K562 (cell line): Measurements from ENCODE around the gene SIDT1. TPM values are rescaled to one million over a fixed set of nuclear protein-coding genes. Genes with fewer than 3 reads are reported as not detected.

Experiments
- ATAC-seq: fragments of 200-7000 bp; cut with Tn5 transposase; 3 replicates; pipeline ENCODE4 v1.9.1; 2020; ENCODE audit warnings: moderate library complexity
- BruUV-seq: library from RNA; stranded (reverse); fragments of 400-500 nt; replicated peaks from 2 replicates; lab custom pipeline; 2021; lab: Mats Ljungman, UMichigan
- CTCF ChIA-PET: fragments of 300-600 bp; formaldehyde crosslinking; extraction: SDS; loops from one replicate; lab custom pipeline; 2021; ENCODE audit warnings: low intra/inter-chr PET ratio; lab: Yijun Ruan, JAX
- POLR2A ChIA-PET: fragments of 300-600, 350-650 bp; sonication (Branson Sonifier 250); formaldehyde crosslinking; extraction: SDS; loops from one replicate; lab custom pipeline; 2021; ENCODE audit warnings: antibody characterized with exemption, inconsistent platforms; lab: Yijun Ruan, JAX
- DNase-seq, 4 experiments: peaks; one replicate each; pipeline versions ENCODE4 v3.0.0 to v3.0.0-alpha.2; 2011 to 2018; ENCODE audit warnings: low spot score in 3 of 4, mixed read lengths in 3 of 4; ENCODE audit errors: extremely low read depth in 1 of 4
- FAIRE-seq: peaks from 2 replicates; lab custom pipeline; 2011; peaks lifted over from hg19 to GRCh38; lab: Jason Lieb, UNC
- H2AFZ ChIP-seq: 2 replicates; pipeline ENCODE4 v1.6.0; 2011; ENCODE audit warnings: low read depth, low read length, control low read depth, inconsistent platforms
- H3K27ac ChIP-seq: fragments of 200-600 bp; 3 replicates; pipeline ENCODE4 v1.8.0; 2011; ENCODE audit warnings: low read depth, mild to moderate bottlenecking, control low read depth, inconsistent platforms, low read length, moderate library complexity, mixed read lengths; ENCODE audit errors: extremely low read depth
- H3K27me3 ChIP-seq, 2 experiments: fragments of 300-600 bp in 1 of 2; 2 replicates in 1 of 2; 3 replicates in 1 of 2; pipeline versions ENCODE4 v1.6.0 to v1.8.0; 2011; ENCODE audit warnings: inconsistent platforms in 2 of 2, low read length in 2 of 2, mild to moderate bottlenecking in 1 of 2, mixed read lengths in 1 of 2, moderate library complexity in 1 of 2; ENCODE audit not compliant: control insufficient read depth in 2 of 2, insufficient read depth in 2 of 2
- H3K36me3 ChIP-seq: fragments of 300-600 bp; 3 replicates; pipeline ENCODE4 v1.8.0; 2011; ENCODE audit warnings: mild to moderate bottlenecking, low read length, inconsistent platforms; ENCODE audit not compliant: control insufficient read depth, insufficient read depth
- H3K4me1 ChIP-seq, 2 experiments: fragments of 200-600 bp in 1 of 2; replicated peaks in 1 of 2; 2 replicates in 1 of 2; 3 replicates in 1 of 2; pipeline versions ENCODE4 v1.5.1 to v1.8.0; 2011; ENCODE audit warnings: inconsistent platforms in 2 of 2, low read length in 2 of 2, mild to moderate bottlenecking in 1 of 2, mixed read lengths in 1 of 2, moderate library complexity in 1 of 2; ENCODE audit not compliant: control insufficient read depth in 2 of 2, insufficient read depth in 2 of 2
- H3K4me2 ChIP-seq: 2 replicates; pipeline ENCODE4 v1.6.1; 2011; ENCODE audit warnings: low read length, control low read depth, inconsistent platforms, mixed read lengths; ENCODE audit not compliant: insufficient read depth
- H3K4me3 ChIP-seq: fragments of 200-600 bp; sonication (generic), shearing (Covaris generic); 2 replicates; pipeline ENCODE4 v1.5.1; 2016; ENCODE audit warnings: control low read depth, inconsistent platforms
- H3K79me2 ChIP-seq: fragments of 200-600 bp; 3 replicates; pipeline ENCODE4 v1.8.0; 2011; ENCODE audit warnings: low read length, inconsistent platforms; ENCODE audit not compliant: control insufficient read depth, insufficient read depth
- H3K9ac ChIP-seq, 2 experiments: 2 replicates each; pipeline versions ENCODE4 v1.6.0 to v1.6.1; 2011; ENCODE audit warnings: low read depth in 2 of 2, low read length in 2 of 2, control low read depth in 1 of 2, inconsistent platforms in 1 of 2, mild to moderate bottlenecking in 1 of 2, mixed read lengths in 1 of 2; ENCODE audit not compliant: insufficient read depth in 1 of 2
- H3K9me1 ChIP-seq: one replicate; pipeline ENCODE4 v1.6.0; 2011; ENCODE audit warnings: inconsistent platforms, mild to moderate bottlenecking, low read length, moderate library complexity; ENCODE audit not compliant: control insufficient read depth, insufficient read depth
- H3K9me3 ChIP-seq: replicated peaks from 2 replicates; pipeline ENCODE4 v1.5.1; 2011; ENCODE audit warnings: low read depth, low read length, inconsistent platforms; ENCODE audit not compliant: control insufficient read depth, insufficient read depth
- H4K20me1 ChIP-seq: replicated peaks from 2 replicates; pipeline ENCODE4 v1.6.1; 2011; ENCODE audit warnings: low read length, inconsistent platforms, mixed read lengths; ENCODE audit not compliant: control insufficient read depth, insufficient read depth
- ADNP ChIP-seq: fragments of 200-800 bp; sonication (Bioruptor generic); IDR thresholded peaks from 2 replicates; pipeline ENCODE4 v1.6.1; 2016; ENCODE audit warnings: missing genetic modification characterization, missing compliant biosample characterization
- HDAC2 ChIP-seq: fragments of 450-650 bp; IDR thresholded peaks from 2 replicates; pipeline ENCODE4 v1.6.1; 2016; ENCODE audit warnings: mild to moderate bottlenecking
- HMG20A ChIP-seq: fragments of 450-650 bp; formaldehyde crosslinking; conservative IDR thresholded peaks from 2 replicates; pipeline ENCODE4 v1.4.0; 2020; ENCODE audit warnings: mild to moderate bottlenecking, mixed read lengths
- KDM2B ChIP-seq: fragments of 250-450 bp; sonication (Bioruptor Pico); IDR thresholded peaks from 2 replicates; pipeline ENCODE4 v1.8.0; 2021; ENCODE audit warnings: mild to moderate bottlenecking, moderate library complexity
- RCOR1 ChIP-seq, 2 experiments: IDR thresholded peaks; 2 replicates each; pipeline ENCODE4 v1.6.1; 2012; ENCODE audit warnings: low read depth in 2 of 2, low read length in 2 of 2, borderline replicate concordance in 1 of 2, improper control_type of control experiment in 1 of 2
- SMARCC2 ChIP-seq: fragments of 450-650 bp; IDR thresholded peaks from 2 replicates; pipeline ENCODE4 v1.6.1; 2017; ENCODE audit warnings: antibody characterized with exemption, moderate library complexity, mild to moderate bottlenecking, low read depth
- ZNF175 ChIP-seq: fragments of 200-800 bp; sonication (Bioruptor generic); IDR thresholded peaks from 2 replicates; pipeline ENCODE4 v1.6.1; 2016; ENCODE audit warnings: low read depth, mild to moderate bottlenecking, missing genetic modification characterization, missing compliant biosample characterization
- ZNF764 ChIP-seq: fragments of 250-450 bp; sonication (Bioruptor Pico); IDR thresholded peaks from 2 replicates; pipeline ENCODE4 v1.4.0; 2020; ENCODE audit warnings: low read depth, mild to moderate bottlenecking, moderate library complexity
- WGBS: fragments of 100-300 bp; shearing (Covaris generic); methylation state at CpG from one replicate; pipeline ENCODE4 v1.1.6; 2016; ENCODE audit warnings: low coverage, mixed read lengths; ENCODE audit not compliant: insufficient coverage; ENCODE audit errors: missing lambda C conversion rate; 5-methylcytosine and 5-hydroxymethylcytosine counted together
- in situ Hi-C: fragments of 300-500 bp; cut with MboI; formaldehyde crosslinking; loops from 4 replicates; pipeline ENCODE4 v1.15.0; 2018; ENCODE audit warnings: inconsistent platforms, mixed read lengths
- intact Hi-C: fragments of 100-400 bp; cut with micrococcal nuclease; formaldehyde crosslinking; loops from 2 replicates; pipeline ENCODE4 v1.14.2; 2022
- polyA plus RNA-seq, 8 experiments: library from polyadenylated mRNA; depleted of rRNA in 4 of 8; stranded (reverse) in 5 of 8; unstranded in 3 of 8; fragments of >200 nt; fragmentation: Nextera tagmentation in 2 of 8; fragmentation: Illumina TruSeq in 1 of 8; extraction: Ambion mirVana in 2 of 8; extraction: Trizol in 1 of 8; gene quantifications; 2 replicates each; pipeline versions ENCODE4 v1.2.1 to v1.2.3, GENCODE V29; 2011 to 2014; ENCODE audit warnings: inconsistent platforms in 1 of 8, missing spikeins in 1 of 8
- total RNA-seq, 7 experiments: library from RNA; depleted of rRNA in 6 of 7; stranded (reverse); fragments of >200 nt in 6 of 7; fragmentation: Illumina TruSeq in 2 of 7; extraction: Trizol in 2 of 7; gene quantifications; 2 replicates each; pipeline versions ENCODE4 v1.2.1 to v1.2.3, GENCODE V29; 2011 to 2021; ENCODE audit warnings: low replicate concordance in 1 of 7

SIDT1 gene
- total and polyA plus RNA-seq, 9 of the 15 experiments (the other 6 are each of a cell fraction or from before 2014, with no cell fraction given): not detected

- Histone ChIP-seq H3K27me3 (no peaks in the 10 kb centered on the region), H4K20me1 (no peaks in the 10 kb centered on the region), H3K36me3 (no peaks in the 10 kb centered on the region), H3K9me1 (no peaks in the 10 kb centered on the region), H3K79me2 (no peaks in the 10 kb centered on the region), H3K9ac (no peak overlapping the region), H3K4me2 (no peak overlapping the region), H3K9me3 (no peaks in the 10 kb centered on the region), H3K4me1 (no peaks in the 10 kb centered on the region), H2AFZ (no peak overlapping the region), H3K27ac (no peak overlapping the region), H3K4me3 (no peak overlapping the region)
- no peak for TF ChIP-seq SMARCC2
- no peak for TF ChIP-seq ZNF175 (CRISPR knock-in tag)
- no peak for TF ChIP-seq HDAC2
- no peak for TF ChIP-seq RCOR1 (IDR thresholded peaks at IDR 0.05; ENCODE audit: borderline replicate concordance in 1 of 2, low read depth in 2 of 2, low read length in 2 of 2)
- TF ChIP-seq ADNP (tag): no peak
- TF ChIP-seq ZNF764: no peak
- TF ChIP-seq HMG20A: no peak
- TF ChIP-seq KDM2B: no peak
- 0% methylated on average over 1 of the region's 4 CpGs for WGBS
- ATAC-seq (no peak), DNase-seq (no peak), FAIRE-seq (no peak)
- intact Hi-C loops: no loop called here
- BruUV-seq: no TSS peak
- ChIA-PET POLR2A (interaction anchor here (1.0 kb wide), 1 partner anchor 45 kb away, joined by 3 read pairs; no protein-coding TSS in a partner anchor), CTCF (no interaction called here)
- in situ Hi-C loops: no loop called here
Observed at GRCh38 chr3:113668015-113668414, 135.7 kb downstream of the SIDT1 start.
